T-helper 1 cell treated with Interleukin-12 subunit alpha and Interleukin-12 subunit beta and Interleukin-4 antibody, amounts not matched to agents 30 μg/mL and 1 μg/mL, for 36 hours (primary cell): ENCODE measurements around the gene SRRM5.
"Not testable (repeated sequence)": the region's sequence is repeated elsewhere in the genome, so short reads cannot be mapped to it uniquely, and the experiment has no call there.

Experiments used
- H3K27ac Mint-ChIP-seq: one replicate; pipeline ENCODE4 v1.8.0; 2021; ENCODE audit warnings: mild to moderate bottlenecking, mixed read lengths
- H3K27me3 Mint-ChIP-seq: one replicate; pipeline ENCODE4 v1.8.0; 2021; ENCODE audit warnings: low read depth, mixed read lengths
- H3K36me3 Mint-ChIP-seq: one replicate; pipeline ENCODE4 v1.8.0; 2021; ENCODE audit warnings: low read depth, mixed read lengths
- H3K4me1 Mint-ChIP-seq: one replicate; pipeline ENCODE4 v1.8.0; 2021; ENCODE audit warnings: low read depth, mixed read lengths
- H3K4me3 Mint-ChIP-seq: one replicate; pipeline ENCODE4 v1.8.0; 2021; ENCODE audit warnings: mild to moderate bottlenecking, moderate library complexity, mixed read lengths
- H3K9me3 Mint-ChIP-seq: one replicate; pipeline ENCODE4 v1.8.0; 2021; ENCODE audit warnings: mixed read lengths

Gene SRRM5

DNA sequence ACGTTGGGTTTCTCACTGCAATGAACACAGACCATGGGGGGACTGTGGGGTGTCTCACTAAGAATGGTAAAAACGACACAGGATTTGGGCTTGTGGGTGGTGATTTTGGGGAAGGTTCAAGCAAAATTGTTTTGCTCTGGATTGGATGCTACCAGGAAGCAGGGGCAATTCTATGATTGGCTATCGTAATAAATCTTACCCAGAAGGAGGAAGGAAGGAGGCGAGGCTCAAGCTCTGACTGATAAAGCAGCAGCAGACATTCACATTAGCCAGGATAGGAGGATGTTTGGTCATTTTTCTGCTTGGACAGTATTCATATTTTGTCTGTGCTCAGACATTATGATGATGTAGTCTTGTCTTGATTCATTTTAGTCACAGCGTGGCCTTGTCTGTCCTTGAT is 14.0 kb upstream of the SRRM5 start:
- peaks cover 22% of the 10 kb centered on the region for H3K36me3 Mint-ChIP-seq
- H3K9me3 Mint-ChIP-seq: no peaks in the 10 kb centered on the region
- H3K27ac Mint-ChIP-seq: peak overlapping the region; percentile 99
- no peaks in the 10 kb centered on the region for H3K27me3 Mint-ChIP-seq
- peak overlapping the region; percentile 99 for H3K4me3 Mint-ChIP-seq
- H3K4me1 Mint-ChIP-seq: peaks cover 32% of the 10 kb centered on the region

DNA sequence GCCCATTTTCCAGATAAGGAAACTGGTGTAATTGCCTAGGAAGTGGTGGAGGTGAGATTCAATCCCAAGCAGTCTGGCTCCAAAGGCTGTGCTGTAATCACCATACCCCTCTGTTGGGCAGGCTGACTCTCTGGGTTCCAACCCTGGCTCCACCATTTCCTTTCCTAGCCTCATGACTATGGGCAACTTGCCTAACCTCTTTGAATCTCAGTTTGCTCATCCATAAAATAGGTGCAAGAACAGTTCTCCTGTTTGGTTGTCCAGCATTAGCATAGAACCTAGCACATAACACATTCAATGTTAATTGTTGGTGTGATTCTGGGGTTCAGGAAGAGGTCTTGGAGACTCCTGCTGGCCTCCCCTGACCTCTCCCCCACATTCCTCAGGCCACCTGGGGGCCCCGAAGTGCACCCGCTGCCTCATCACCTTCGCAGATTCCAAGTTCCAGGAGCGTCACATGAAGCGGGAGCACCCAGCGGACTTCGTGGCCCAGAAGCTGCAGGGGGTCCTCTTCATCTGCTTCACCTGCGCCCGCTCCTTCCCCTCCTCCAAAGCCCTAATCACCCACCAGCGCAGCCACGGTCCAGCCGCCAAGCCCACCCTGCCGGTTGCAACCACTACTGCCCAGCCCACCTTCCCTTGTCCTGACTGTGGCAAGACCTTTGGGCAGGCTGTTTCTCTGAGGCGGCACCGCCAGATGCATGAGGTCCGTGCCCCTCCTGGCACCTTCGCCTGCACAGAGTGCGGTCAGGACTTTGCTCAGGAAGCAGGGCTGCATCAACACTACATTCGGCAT is 13.2 kb upstream of the SRRM5 start:
- peaks cover 18% of the 10 kb centered on the region for H3K36me3 Mint-ChIP-seq
- peaks cover 31% of the 10 kb centered on the region for H3K4me1 Mint-ChIP-seq
- H3K27ac Mint-ChIP-seq: no peak overlapping the region
- H3K27me3 Mint-ChIP-seq: no peaks in the 10 kb centered on the region
- H3K4me3 Mint-ChIP-seq: no peak overlapping the region
- H3K9me3 Mint-ChIP-seq: no peaks in the 10 kb centered on the region

DNA sequence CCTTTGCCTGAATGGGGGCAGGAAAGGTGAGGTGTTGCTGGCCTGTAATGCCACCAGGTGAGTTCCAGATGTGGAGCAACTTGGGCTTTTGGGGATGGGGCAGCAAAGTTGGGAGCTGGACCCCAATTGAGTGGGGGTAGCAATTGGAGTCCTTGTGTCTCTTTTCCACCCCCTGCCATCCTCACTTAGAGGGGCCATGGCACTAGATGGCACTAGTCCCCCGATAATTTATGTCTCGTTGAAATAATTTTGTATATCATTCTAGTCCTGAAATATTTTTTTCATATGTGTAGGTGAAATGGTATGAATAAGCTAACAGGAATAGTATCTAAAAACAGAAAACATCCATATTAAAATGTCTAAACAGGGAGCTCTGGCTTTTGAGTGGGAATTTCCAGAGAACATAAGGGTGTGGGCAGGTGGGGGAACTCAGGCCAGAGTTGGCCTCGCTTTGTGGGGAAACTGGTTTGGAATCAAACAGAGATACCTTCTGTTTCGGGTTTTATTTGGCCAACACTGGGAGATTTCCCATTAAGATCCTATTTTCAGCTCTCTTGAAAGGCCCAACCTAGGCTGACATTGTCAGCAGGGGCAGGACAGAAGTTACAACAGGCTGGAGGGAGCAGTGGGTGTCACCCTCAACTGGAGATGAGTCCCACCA is 12.1 kb upstream of the SRRM5 start:
- H3K9me3 Mint-ChIP-seq: no peaks in the 10 kb centered on the region
- no peak overlapping the region for H3K27ac Mint-ChIP-seq

DNA sequence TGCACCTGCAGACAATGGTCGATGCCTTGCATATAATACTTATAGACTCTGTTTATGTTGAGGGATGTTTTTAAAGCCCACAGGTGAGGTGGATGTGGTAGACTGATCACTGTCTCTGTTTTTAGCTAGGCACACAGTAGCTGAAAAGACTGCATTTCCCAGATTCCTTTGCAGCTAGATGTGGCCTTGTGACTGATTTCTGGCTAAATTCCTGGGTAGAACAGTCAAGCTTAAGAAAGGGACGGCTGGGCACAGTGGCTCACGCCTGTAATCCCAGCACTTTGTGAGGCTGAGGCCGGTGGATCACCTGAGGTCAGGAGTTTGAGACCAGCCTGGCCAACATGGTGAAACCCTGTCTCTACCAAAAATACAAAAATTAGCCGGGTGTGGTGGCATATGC is 11.6 kb upstream of the SRRM5 start:
- not testable (repeated sequence) for H3K9me3 Mint-ChIP-seq, H3K27ac Mint-ChIP-seq, H3K27me3 Mint-ChIP-seq, H3K4me3 Mint-ChIP-seq
- Mint-ChIP-seq H3K4me1 (peaks cover 24% of the 10 kb centered on the region), H3K36me3 (peaks cover 14% of the 10 kb centered on the region)

More for the DNA sequence above, 12.1 kb upstream of the SRRM5 start:
- Mint-ChIP-seq H3K36me3 (peaks cover 14% of the 10 kb centered on the region), H3K4me3 (no peak overlapping the region), H3K27me3 (no peaks in the 10 kb centered on the region), H3K4me1 (peaks cover 27% of the 10 kb centered on the region)

DNA sequence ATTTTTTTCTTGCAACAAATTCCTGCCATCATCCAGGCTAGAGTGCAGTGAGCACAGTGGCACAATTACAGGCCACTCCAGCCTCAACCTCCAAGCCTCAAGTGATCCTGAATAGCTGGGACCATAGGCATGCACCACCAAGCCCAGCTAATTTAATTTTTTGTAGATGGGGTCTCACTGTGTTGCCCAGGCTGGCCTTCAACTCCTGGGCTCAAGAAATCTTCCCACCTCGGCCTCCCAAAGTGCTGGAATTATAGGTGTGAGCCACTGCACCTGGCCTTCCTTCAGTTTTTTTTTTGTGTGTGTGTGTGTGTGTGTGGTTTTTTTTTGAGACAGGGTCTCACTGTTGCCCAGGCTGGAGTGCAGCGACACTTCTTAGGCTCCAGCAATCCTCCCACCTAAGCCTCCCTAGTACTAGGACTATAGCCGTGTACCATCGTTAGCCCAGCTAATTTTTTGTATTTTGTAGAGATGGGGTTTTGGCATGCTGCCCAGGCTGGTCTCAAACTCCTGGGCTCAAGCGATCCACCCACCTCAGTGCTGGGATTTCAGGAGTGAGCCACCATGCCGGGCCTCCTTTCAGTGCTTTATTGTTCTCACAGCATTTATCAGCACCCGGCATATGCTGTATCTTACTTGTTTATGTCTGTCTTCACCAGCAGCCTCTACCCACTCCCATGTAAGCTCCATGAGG is 5.9 kb upstream of the SRRM5 start:
- Mint-ChIP-seq H3K9me3 (no peaks in the 10 kb centered on the region), H3K27ac (no peak overlapping the region), H3K4me1 (peaks cover 2% of the 10 kb centered on the region), H3K4me3 (no peak overlapping the region), H3K36me3 (peaks cover 5% of the 10 kb centered on the region), H3K27me3 (no peaks in the 10 kb centered on the region)

DNA sequence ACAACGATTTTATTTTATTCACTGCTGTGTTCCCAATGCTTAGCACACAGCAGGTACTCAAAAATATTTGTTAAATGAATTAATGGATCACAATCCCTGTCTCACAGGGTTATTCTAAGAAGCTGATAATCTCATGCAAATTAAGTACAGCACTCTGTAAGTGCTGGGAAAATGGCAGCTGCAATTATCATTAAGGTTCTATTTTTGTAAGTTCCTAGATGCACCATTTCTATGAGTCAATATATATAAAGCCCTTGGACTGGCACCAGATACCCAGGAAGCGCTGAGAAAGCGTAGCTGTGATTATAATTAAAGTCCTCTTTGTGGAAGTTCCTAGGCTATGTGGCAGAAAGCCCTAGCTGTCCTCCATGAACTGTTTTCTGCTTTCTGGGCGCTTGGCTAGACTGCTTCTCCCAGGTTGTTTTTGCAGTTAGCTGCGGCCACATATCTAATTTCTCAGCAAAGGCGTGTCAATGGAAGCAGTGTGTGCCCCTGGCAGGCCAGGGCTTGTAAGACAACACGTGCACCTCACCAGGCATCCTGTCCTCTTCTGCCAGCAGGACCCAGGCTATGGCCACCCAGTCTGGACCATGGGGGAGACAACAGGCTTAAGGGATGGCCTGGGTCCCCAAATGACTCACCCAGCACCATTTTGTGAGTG is 5.2 kb upstream of the SRRM5 start:
- H3K27me3 Mint-ChIP-seq: no peaks in the 10 kb centered on the region
- H3K4me3 Mint-ChIP-seq: no peak overlapping the region
- no peak overlapping the region for H3K27ac Mint-ChIP-seq
- H3K4me1 Mint-ChIP-seq: no peaks in the 10 kb centered on the region
- no peaks in the 10 kb centered on the region for H3K9me3 Mint-ChIP-seq
- H3K36me3 Mint-ChIP-seq: peaks cover 5% of the 10 kb centered on the region

DNA sequence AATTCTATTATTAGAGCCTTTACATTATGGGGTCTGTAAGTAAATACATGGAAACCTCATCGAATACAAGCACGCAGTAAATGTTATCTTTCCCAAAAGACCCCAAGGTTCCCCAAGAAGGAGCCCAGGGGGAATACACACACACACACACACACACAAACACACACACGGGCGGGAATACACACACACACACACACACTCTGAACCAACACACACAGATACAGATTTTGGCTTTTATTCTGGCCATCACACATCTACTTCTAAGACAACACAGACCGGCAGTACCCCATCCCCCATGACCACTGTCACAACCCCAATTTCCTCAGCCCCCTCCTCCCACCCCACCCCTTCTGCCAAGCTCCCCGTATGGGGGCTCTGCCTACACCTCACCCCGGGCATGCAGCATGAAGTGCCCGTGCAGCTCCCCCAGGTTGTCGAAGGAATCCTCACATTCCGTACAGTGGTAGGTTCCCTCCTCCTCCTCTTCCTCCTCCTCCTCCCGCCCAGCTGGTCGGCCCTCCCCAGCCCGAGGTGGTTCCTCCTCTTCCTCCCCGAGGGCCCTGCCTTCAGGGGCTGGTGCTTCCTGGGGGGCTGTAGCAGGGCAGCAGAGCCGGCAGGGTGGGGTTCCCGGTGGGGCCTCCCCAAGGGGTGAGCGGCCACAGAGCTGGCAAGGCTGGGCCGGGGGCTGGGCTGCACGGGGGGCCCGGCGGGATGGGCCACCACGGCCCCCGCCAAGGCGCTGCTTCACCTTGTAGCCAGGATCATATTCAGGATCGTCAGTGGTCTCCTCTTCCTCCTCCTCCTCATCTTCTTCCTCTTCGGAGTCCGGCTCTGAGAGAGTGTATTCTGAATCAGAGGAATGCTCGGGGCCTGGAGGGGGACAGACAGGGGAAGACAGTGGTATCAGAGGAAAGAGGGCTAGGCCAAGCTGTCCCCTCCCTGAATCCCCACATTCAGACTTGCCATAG is 4.4 kb upstream of the SRRM5 start:
- H3K4me3 Mint-ChIP-seq: no peak overlapping the region
- H3K27ac Mint-ChIP-seq: no peak overlapping the region
- H3K4me1 Mint-ChIP-seq: peaks cover 3% of the 10 kb centered on the region
- peaks cover 11% of the 10 kb centered on the region for H3K36me3 Mint-ChIP-seq
- H3K9me3 Mint-ChIP-seq: no peaks in the 10 kb centered on the region
- H3K27me3 Mint-ChIP-seq: no peaks in the 10 kb centered on the region

DNA sequence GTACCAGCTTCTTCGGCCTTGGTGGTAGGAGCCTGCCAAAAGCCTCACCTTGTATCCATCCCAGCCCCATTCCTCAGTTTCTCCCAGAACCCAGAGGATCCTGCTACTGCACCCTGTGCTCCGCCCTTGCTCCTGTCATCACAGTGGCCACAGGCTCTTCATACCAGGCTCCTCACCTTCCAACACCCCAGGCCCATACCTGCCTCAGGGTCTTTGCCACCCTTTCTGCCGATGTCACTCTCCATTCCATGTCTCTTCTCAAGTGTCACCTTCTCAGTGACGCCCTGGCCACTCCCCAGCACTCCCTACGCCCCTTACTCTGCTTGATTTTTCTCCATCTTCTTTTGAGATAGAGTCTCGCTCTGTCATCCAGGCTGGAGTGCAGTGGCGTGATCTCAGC is 2.0 kb upstream of the SRRM5 start:
- H3K27ac Mint-ChIP-seq: no peak overlapping the region
- peaks cover 3% of the 10 kb centered on the region for H3K4me1 Mint-ChIP-seq
- H3K9me3 Mint-ChIP-seq: no peaks in the 10 kb centered on the region
- no peak overlapping the region for H3K4me3 Mint-ChIP-seq
- H3K36me3 Mint-ChIP-seq: peaks cover 16% of the 10 kb centered on the region
- no peaks in the 10 kb centered on the region for H3K27me3 Mint-ChIP-seq

DNA sequence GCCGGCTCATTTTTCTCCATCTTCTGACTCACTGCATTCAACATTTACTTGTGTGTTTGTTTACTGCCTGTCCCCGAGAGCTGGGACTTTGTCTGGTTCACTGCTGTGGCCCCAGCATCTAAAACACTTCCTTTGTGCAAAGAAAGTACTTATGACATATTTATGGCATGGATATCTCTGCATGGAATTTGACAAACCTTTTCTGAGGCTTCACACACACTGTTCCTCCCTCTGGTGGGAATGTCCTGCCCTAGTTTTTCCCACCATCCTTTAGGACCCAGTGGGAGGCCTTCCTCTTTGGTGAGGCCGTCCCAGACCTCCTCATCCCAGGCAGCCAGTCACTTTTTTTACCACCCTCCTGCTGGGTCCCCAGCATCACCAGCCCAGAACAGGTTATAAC is 1.4 kb upstream of the SRRM5 start:
- Mint-ChIP-seq H3K36me3 (peaks cover 16% of the 10 kb centered on the region), H3K27me3 (no peaks in the 10 kb centered on the region), H3K4me1 (peaks cover 3% of the 10 kb centered on the region), H3K27ac (no peak overlapping the region), H3K9me3 (no peaks in the 10 kb centered on the region), H3K4me3 (no peak overlapping the region)

DNA sequence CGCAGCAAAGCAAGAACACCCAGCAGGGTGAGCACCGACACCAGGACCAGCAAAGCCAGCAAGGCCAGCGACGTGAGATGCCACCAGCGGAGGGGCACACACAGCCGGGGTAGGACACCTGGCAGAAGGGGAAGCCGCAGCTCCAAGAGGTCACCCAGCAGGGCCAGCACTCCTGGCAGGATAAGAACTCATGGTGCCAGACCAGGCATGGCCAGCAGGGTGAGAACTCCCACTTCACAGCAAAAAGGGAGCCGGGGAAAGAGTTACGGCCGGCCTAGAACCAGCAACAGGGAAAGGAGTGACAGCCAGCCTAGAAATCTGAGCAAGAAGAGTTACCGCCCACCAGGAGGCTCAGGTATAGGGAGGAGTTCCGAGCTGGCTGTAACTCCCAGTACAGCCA is 486 bp downstream of the SRRM5 start:
- Mint-ChIP-seq H3K9me3 (no peaks in the 10 kb centered on the region), H3K4me3 (no peak overlapping the region), H3K27me3 (no peaks in the 10 kb centered on the region), H3K36me3 (peaks cover 16% of the 10 kb centered on the region), H3K4me1 (peaks cover 4% of the 10 kb centered on the region), H3K27ac (no peak overlapping the region)

DNA sequence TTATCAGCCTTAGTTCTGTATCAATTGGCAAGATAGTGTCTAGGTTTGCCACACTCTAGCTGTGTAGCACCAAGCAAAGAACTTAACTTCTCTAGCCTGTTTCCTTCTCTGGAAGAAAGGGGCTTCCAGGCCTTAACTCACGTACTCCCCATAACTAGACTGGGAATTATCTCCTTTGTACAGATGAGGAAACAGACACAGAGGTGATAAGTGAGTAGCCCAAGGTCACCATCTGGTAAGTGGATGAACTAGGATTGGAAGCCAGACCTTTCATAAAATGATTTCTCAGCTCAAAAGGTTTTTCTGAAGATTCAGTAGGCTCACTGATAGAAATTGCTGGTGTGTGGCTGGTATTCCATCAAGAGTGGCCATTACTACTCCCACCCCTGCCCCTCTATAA is 4.4 kb downstream of the SRRM5 start:
- Mint-ChIP-seq H3K27ac (no peak overlapping the region), H3K27me3 (no peaks in the 10 kb centered on the region), H3K36me3 (peaks cover 13% of the 10 kb centered on the region), H3K9me3 (no peaks in the 10 kb centered on the region), H3K4me1 (peaks cover 17% of the 10 kb centered on the region), H3K4me3 (no peak overlapping the region)

DNA sequence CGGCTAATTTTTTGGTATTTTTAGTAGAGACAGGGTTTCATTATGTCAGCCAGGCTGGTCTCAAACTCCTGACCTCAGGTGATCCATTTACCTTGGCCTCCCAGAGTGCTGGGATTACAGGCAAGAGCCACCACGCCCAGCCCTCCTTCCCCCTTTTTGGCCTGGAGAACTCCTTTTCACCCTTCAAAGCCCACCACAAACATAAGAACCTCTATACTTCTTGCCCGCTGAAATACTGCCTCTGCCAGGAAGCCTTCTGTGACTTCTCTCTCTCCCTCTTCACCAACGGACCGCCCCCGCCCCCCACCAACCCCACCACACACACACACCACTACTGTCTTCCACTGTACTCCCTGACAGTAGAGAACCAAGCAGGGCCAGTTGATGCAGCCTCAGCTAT is 5.1 kb downstream of the SRRM5 start:
- peaks cover 16% of the 10 kb centered on the region for H3K4me1 Mint-ChIP-seq
- H3K4me3 Mint-ChIP-seq: no peak overlapping the region
- H3K27me3 Mint-ChIP-seq: no peaks in the 10 kb centered on the region
- no peaks in the 10 kb centered on the region for H3K9me3 Mint-ChIP-seq
- no peak overlapping the region for H3K27ac Mint-ChIP-seq
- H3K36me3 Mint-ChIP-seq: peaks cover 9% of the 10 kb centered on the region

DNA sequence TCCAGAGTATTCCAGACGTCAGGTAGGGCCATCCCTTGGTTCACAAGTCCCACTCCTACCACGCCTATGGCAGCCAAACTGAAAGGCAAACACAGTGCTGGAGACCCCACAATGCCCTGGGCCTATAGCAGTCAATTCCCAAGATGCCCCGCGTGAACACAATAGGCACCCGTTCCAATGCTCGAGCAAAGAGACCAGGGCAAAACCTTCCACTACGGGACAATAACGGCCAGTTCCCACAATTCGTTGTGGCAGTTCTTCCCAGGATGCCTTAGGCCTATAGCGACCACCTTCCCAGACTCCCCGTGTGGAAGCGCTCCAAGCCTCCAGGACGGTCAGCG is 7.0 kb downstream of the SRRM5 start:
- H3K27ac Mint-ChIP-seq: peak overlapping the region; percentile 90
- H3K36me3 Mint-ChIP-seq: no peaks in the 10 kb centered on the region
- H3K9me3 Mint-ChIP-seq: no peaks in the 10 kb centered on the region
- peaks cover 14% of the 10 kb centered on the region for H3K4me1 Mint-ChIP-seq
- H3K4me3 Mint-ChIP-seq: peak overlapping the region; percentile 95
- no peaks in the 10 kb centered on the region for H3K27me3 Mint-ChIP-seq
